T-helper 1 cell treated with Interleukin-12 subunit alpha and Interleukin-12 subunit beta and Interleukin-4 antibody, amounts not matched to agents 30 μg/mL and 1 μg/mL, for 36 hours (primary cell): Measurements from ENCODE around the gene XBP1.
"Not testable (repeated sequence)": the region's sequence is repeated elsewhere in the genome, so short reads cannot be mapped to it uniquely, and the experiment has no call there.

Experiments used
- H3K27ac Mint-ChIP-seq: one replicate; pipeline ENCODE4 v1.8.0; 2021; ENCODE audit warnings: mild to moderate bottlenecking, mixed read lengths
- H3K27me3 Mint-ChIP-seq: one replicate; pipeline ENCODE4 v1.8.0; 2021; ENCODE audit warnings: low read depth, mixed read lengths
- H3K36me3 Mint-ChIP-seq: one replicate; pipeline ENCODE4 v1.8.0; 2021; ENCODE audit warnings: low read depth, mixed read lengths
- H3K4me1 Mint-ChIP-seq: one replicate; pipeline ENCODE4 v1.8.0; 2021; ENCODE audit warnings: low read depth, mixed read lengths
- H3K4me3 Mint-ChIP-seq: one replicate; pipeline ENCODE4 v1.8.0; 2021; ENCODE audit warnings: mild to moderate bottlenecking, moderate library complexity, mixed read lengths
- H3K9me3 Mint-ChIP-seq: one replicate; pipeline ENCODE4 v1.8.0; 2021; ENCODE audit warnings: mixed read lengths

XBP1 gene

DNA sequence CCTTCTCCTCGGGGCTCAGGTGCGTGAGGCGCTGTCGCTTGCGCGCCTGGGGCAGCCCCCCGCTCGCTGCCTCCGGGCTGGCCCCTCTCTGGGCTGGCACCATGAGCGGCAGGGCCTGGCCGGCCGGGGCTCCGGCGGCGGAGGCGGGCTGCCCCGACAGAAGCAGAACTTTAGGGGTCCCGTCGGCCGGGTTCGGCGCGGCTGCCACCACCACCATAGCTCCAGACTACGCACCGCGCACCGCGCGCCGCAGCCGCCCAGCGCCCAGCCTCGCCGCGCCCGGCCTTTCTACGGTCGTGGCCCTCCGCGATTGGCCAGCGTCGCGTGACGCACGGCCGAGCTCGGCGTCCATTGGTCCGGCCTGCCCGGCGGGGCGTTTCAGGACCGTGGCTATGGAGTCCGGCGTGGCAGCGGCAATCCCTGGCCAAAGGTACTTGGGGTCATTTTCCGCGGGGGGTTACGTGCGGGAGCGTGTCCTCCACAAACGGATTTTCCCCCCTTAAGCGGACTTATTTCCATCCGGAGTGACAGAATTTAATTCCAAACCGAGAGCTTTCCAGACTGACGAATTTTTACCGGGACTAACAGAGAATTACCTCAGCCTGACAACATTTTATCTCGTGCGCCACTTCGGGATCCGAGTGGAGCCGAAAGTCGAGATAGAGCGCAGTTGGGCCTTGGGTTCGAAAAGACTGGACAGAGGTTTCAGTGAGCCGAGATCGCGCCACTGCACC, at the start of gene XBP1:
Gene XBP1, minus strand, starts transcription at position 262 of the 734 bp plus-strand sequence.
- H3K27me3 Mint-ChIP-seq, result no peaks in the 10 kb centered on the region

DNA sequence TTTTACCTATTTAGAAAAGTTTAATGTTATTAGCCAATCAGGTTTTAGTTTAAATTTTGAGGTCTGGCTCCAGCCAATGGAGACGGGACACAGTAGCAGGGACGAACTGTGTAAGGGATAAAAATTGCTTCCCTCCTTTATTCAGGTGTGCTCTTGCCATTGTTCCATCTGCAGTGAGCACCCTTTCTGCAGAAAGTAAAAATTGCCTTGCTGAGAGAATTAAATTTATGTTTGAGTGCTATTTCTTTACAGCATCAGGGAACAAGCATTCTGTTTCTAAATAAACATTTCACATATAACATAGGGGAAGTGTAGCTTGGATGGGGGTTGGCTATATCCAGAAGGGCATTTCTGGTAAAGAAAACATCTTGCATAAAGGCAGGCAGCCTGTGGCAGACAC, 46.6 kb upstream of the XBP1 start:
- H3K36me3 Mint-ChIP-seq, result peaks cover 7% of the 10 kb centered on the region
- H3K9me3 Mint-ChIP-seq, result peaks cover 10% of the 10 kb centered on the region
- no peak overlapping the region for H3K27ac Mint-ChIP-seq
- no peaks in the 10 kb centered on the region for H3K4me1 Mint-ChIP-seq
- H3K4me3 Mint-ChIP-seq, result no peak overlapping the region
- no peaks in the 10 kb centered on the region for H3K27me3 Mint-ChIP-seq

More for the DNA sequence above, at the start of gene XBP1:
- H3K4me1 Mint-ChIP-seq, result peaks cover 42% of the 10 kb centered on the region
- H3K27ac Mint-ChIP-seq, result peak within 1 kb of the TSS; percentile 100
- H3K4me3 Mint-ChIP-seq, result peak within 1 kb of the TSS; percentile 98
- no peaks in the 10 kb centered on the region for H3K9me3 Mint-ChIP-seq
- H3K36me3 Mint-ChIP-seq, result peaks cover 50% of the 10 kb centered on the region

DNA sequence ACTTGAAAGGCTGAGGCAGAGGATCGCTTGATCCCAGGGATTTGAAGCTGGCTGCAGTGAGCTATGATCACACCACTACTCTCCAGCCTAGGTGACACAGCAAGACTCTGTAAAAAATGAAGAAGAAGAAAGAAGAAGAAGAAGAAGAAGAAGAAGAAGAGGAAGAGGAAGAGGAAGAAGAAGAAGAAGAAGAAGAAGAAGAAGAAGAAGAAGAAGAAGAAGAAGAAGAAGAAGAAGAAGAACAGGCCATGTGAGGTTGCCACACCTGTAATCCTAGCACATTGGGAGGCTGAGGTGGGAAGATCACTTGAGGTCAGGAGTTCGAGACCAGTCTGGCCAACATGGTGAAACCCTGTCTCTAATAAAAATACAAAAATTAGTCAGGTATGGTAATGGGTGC, 43.9 kb upstream of the XBP1 start:
- peaks cover 10% of the 10 kb centered on the region for H3K9me3 Mint-ChIP-seq
- not testable (repeated sequence) for H3K27ac Mint-ChIP-seq, H3K27me3 Mint-ChIP-seq, H3K4me1 Mint-ChIP-seq, H3K36me3 Mint-ChIP-seq, H3K4me3 Mint-ChIP-seq

DNA sequence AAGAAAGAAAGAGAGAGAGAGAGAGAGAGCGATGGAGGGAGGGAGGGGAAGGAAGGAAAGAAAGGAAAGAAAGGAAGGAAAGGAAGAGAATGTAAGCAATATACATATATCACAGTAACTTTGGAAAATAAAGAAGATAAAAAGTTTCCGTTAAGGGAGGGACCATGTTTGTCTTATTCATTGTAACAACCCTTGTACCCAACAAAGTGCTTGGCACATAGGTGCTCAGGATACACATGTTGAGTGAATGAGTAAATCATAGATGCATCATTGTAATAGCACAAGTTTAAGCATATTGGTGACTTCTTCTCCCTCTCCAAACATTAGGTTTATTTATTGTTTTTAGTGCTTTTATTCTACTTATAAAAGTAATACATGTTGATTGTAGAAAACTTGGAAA, 43.3 kb upstream of the XBP1 start:
- Mint-ChIP-seq H3K4me1 (no peaks in the 10 kb centered on the region), H3K27me3 (no peaks in the 10 kb centered on the region), H3K27ac (no peak overlapping the region), H3K9me3 (peaks cover 10% of the 10 kb centered on the region), H3K4me3 (no peak overlapping the region), H3K36me3 (peaks cover 6% of the 10 kb centered on the region)

DNA sequence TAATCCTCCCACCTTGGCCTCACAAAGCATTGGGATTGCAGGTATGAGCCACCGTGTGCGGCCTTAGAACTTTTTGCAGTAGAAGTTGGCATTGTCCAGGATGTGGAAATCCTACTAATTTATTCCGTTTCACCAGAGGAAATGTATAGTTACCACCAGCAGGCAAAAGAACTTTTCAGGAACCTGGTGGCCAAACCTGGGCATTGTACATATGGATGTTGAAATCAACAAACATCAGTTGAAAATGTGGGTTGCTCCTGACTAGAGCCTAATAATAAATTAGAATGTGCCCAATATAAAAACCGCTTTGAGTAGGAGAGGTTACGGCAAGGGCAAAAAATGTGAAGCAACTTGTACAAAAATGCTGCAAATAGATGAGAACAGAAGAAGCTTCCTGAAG, 40.7 kb upstream of the XBP1 start:
- Mint-ChIP-seq H3K9me3 (peaks cover 2% of the 10 kb centered on the region), H3K36me3 (no peaks in the 10 kb centered on the region), H3K27ac (no peak overlapping the region), H3K4me1 (no peaks in the 10 kb centered on the region), H3K4me3 (no peak overlapping the region), H3K27me3 (no peaks in the 10 kb centered on the region)

DNA sequence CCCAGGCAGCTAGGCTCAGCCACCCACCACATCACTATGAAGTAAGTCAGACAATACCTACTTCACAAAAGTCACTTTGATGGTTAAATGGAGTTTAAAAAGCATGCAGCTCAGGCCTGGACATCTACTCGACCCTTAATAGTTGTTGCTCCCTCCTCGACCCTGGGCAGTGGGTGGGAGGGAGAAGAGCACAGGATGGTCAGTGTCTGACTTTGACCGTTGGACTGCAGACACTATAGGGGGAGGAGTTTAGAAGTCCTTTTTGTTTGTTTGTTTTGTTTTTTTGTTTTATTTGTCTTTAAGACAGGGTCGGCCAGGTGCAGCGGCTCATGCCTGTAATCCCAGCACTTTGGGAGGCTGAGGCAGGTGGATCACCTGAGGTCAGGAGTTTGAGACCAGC, 38.6 kb upstream of the XBP1 start:
- Mint-ChIP-seq H3K4me1 (peaks cover 2% of the 10 kb centered on the region), H3K27me3 (no peaks in the 10 kb centered on the region), H3K36me3 (peaks cover 4% of the 10 kb centered on the region), H3K9me3 (no peaks in the 10 kb centered on the region), H3K4me3 (no peak overlapping the region), H3K27ac (no peak overlapping the region)

DNA sequence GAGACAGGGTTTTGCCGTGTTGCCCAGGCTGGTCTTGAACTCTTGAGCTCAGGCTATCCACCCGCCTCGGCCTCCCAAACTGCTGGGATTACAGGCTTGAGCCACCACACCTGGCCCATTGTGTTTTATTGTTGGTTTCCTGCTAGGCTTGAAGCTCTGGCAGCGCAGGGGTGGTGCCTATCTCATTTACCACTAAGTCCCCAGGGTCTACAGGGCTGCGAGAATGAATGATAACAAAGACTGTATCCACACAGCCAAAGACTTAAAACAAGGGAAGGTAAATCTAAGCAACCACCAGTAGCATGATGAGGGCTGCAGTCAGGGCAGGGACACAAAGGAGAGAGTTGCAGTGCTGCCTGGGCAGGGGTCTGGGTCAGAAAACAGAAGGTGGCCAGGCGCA, 37.3 kb upstream of the XBP1 start:
- Mint-ChIP-seq H3K27me3 (no peaks in the 10 kb centered on the region), H3K4me1 (peaks cover 10% of the 10 kb centered on the region), H3K4me3 (no peak overlapping the region), H3K9me3 (no peaks in the 10 kb centered on the region), H3K27ac (no peak overlapping the region), H3K36me3 (peaks cover 9% of the 10 kb centered on the region)

DNA sequence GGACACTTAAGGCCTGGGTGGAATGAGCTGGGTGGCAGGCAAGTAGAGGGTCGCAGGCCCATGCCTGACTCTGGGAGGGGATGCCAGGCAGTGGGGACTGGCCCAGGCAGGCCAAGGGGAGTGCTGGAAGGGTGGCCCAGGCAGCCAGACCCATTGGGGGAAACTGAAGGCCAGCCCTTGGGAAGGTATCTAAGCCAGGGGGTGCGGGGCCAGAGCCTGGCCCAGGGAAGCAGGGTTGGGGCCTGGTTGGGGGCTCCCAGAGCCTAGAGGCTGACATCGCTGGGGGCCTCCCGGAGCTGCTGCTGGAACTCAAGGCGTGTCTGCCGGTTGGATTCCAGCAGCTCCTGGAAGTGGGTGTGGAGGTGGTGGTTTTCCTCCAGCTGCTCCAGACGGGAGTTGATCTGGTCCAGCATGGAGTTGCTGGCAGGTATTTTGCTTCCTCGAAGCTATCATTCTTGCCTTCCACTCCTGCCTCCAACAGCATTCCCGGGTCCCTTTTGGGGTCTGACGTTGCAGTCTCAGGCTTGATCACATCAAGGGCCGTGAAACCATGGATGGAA, 35.3 kb upstream of the XBP1 start:
- H3K27ac Mint-ChIP-seq, result no peak overlapping the region
- H3K36me3 Mint-ChIP-seq, result peaks cover 14% of the 10 kb centered on the region
- peaks cover 13% of the 10 kb centered on the region for H3K4me1 Mint-ChIP-seq
- no peaks in the 10 kb centered on the region for H3K9me3 Mint-ChIP-seq
- no peak overlapping the region for H3K4me3 Mint-ChIP-seq
- H3K27me3 Mint-ChIP-seq, result no peaks in the 10 kb centered on the region

DNA sequence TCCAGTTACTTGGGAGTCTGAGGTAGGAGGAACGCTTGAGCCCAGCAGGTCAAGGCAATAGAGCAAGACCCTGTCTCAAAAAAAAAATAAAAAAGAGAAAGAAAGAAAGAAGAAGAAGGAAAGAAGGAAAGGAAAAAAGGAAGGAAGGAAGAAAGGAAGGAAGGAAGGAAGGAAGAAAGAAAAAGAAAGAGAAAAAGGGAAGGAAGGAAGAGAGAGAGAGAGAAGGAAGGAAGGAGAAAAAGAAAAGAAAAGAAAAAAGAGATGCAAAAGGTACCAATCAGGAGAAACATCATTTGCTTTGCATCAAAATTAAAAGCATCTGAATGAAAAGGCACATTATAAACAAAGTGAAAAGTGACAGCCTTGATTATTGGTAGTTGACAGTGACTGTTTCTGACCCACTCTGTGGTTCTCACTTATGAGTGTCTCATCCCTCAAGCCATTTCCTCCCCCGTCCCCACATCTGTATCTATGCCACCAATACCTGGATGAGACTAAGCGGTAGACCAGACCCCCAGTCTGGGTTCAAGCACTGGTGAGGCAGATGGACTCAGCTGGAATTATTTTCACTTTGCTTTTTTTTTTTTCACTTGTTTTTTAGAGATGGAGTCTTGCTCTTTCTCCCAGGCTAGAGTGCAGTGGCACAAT, 33.0 kb upstream of the XBP1 start:
- Mint-ChIP-seq H3K27me3 (no peaks in the 10 kb centered on the region), H3K4me3 (no peak overlapping the region), H3K27ac (no peak overlapping the region), H3K4me1 (peaks cover 24% of the 10 kb centered on the region), H3K9me3 (no peaks in the 10 kb centered on the region), H3K36me3 (peaks cover 17% of the 10 kb centered on the region)

DNA sequence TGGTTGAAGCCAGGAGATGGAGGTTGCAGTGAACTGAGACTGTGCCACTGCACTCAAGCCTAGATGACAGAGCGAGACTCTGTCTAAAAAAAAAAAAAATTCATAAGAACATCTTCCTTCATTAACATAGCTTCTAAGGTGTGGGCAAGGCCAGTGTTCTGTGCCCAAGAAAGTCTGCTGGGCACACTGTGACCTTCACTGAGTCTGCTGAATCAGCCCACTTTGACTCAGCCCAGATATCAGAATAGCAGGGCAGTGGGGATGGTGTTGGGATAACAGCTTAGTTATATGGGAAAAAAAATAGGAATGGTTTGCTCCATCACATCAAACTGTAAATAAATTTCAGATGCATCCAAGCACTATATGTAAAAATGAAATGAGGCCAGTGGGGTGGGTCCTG, 32.4 kb upstream of the XBP1 start:
- Mint-ChIP-seq H3K4me1 (peaks cover 27% of the 10 kb centered on the region), H3K9me3 (no peaks in the 10 kb centered on the region), H3K27ac (no peak overlapping the region), H3K27me3 (no peaks in the 10 kb centered on the region), H3K4me3 (no peak overlapping the region), H3K36me3 (peaks cover 20% of the 10 kb centered on the region)

DNA sequence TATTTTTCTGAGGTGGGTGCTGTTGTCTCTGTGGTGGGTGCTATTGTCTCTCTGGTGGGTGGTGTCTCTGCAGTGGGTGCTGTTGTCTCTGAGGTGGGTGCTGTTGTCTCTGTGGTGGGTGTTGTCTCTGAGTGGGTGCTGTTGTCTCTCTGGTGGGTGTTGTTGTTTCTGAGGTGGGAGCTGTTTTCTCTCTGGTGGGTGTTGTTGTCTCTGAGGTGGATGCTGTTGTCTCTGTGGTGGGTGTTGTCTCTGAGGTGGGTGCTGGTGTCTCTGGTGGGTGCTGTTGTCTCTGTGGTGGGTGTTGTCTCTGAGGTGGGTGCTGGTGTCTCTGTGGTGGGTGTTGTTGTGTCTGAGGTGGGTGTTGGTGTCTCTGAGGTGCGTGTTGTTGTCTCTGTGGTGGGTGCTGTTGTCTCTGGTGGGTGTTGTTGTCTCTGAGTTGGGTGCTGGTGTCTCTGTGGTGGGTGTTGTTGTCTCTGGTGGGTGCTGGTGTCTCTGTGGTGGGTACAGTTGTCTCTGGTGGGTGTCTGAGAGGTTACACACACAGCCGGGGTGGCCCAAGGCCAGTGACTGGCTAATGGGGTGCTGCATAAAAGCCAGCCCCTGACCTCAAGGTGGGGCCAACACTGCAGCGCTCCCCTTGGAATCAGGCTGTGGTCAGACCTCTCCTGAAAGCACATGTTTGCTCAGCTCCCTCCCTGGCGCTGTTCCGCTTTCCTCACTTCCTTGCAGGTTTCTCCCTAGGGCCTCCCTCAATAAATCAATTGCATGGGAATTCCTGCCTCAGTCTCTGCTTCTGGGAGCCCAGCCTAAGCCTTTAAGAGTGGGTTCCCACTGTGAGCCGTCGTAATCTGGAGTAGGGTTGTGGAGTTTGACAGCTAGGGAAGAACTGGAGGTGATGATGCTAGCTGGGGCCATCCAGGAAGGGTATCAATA, 31.0 kb upstream of the XBP1 start:
- Mint-ChIP-seq H3K4me3 (no peak overlapping the region), H3K27ac (no peak overlapping the region), H3K36me3 (peaks cover 32% of the 10 kb centered on the region), H3K27me3 (no peaks in the 10 kb centered on the region), H3K9me3 (no peaks in the 10 kb centered on the region), H3K4me1 (peaks cover 37% of the 10 kb centered on the region)

DNA sequence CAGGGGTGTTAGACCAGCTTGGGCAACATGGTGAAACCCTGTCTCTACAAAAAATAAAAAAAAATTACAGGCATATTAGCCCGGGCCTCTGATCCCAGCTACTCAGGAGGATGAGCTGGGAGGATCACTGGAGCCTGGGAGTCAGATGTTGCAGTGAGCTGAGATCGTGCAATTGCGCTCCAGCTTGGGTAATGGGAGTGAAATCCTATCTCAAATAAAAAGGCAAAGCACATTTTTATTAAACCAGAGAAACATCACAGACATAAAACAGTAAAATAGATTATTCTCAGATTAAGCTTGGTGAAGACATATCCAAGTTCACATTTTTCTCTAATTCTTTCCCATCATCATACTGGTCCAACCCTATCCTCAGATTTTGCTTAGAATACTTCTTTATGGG, 30.1 kb upstream of the XBP1 start:
- H3K9me3 Mint-ChIP-seq, result no peaks in the 10 kb centered on the region
- H3K36me3 Mint-ChIP-seq, result peaks cover 34% of the 10 kb centered on the region
- H3K27me3 Mint-ChIP-seq, result no peaks in the 10 kb centered on the region
- H3K27ac Mint-ChIP-seq, result no peak overlapping the region
- peaks cover 40% of the 10 kb centered on the region for H3K4me1 Mint-ChIP-seq
- no peak overlapping the region for H3K4me3 Mint-ChIP-seq

DNA sequence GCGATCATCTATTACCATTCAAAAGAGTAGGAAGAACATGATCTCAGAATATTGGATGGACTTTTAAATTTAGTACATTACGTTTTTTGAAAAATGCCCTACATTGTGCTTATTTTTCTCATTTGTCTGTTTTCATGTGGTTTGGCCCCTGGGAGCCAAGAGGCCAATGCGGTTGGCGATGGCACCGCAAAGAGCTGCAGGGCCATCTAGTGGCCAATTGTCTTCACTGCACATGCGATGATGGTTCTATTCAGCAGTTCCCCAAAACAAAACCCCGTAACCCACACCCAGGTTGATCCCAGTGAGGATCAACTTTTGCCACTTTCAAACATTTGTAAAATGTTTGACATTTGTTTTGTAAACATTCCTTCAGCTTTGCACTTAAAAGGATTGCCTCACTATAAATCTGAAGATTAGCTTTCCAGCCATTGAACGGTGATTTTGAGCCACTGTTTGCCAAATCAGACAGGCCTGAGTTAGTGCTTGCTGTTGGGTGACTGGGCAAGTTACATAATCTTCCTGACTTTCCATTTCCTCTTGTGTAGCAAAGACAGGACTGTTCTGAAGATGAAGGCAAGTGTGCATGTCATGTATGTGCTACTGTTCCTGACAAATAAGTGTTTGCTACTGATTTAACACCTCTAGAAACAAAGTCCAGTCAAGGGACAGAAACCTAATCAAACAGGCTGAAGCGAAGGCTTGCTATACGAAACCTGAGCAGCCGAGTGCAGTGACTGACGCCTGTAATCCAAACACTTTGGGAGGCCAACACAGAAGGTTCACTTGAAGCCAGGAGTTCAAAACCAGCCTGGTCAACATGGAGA, 29.2 kb upstream of the XBP1 start:
- Mint-ChIP-seq H3K36me3 (peaks cover 32% of the 10 kb centered on the region), H3K4me3 (no peak overlapping the region), H3K27ac (peak overlapping the region; percentile 80), H3K27me3 (no peaks in the 10 kb centered on the region), H3K4me1 (peaks cover 42% of the 10 kb centered on the region), H3K9me3 (no peaks in the 10 kb centered on the region)

DNA sequence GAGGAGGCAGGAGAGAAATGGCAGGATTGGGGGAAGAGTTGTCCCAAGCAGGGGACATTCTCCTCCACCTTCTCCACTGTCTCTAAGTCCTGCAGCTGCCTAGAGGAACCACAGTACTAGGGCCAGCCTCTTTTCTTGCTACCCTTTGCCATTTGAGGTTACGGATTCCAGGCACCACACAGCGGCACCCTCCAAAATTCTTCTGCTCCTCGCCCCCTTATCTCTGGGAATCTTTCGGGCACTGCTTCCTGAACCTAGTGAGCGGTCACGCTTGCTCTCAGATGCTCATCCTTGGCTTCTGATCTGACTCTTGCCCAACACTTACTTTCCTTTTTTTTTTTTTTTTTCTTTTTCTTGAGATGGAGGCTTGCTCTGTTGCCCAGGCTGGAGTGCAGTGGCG, 26.6 kb upstream of the XBP1 start:
- Mint-ChIP-seq H3K27me3 (no peaks in the 10 kb centered on the region), H3K36me3 (peaks cover 34% of the 10 kb centered on the region), H3K4me1 (peaks cover 52% of the 10 kb centered on the region), H3K9me3 (no peaks in the 10 kb centered on the region), H3K4me3 (no peak overlapping the region), H3K27ac (no peak overlapping the region)
